KOPT-K1 (cell line): ENCODE data around the gene CCDC6.

Experiments
- H3K27ac ChIP-seq: fragments of 200-600 bp; sonication (generic); 2 replicates; pipeline ENCODE4 v1.5.1; 2016; ENCODE audit warnings: antibody characterized with exemption, mild to moderate bottlenecking, low read depth, low read length; ENCODE audit not compliant: poor library complexity, severe bottlenecking
- H3K36me3 ChIP-seq: fragments of 200-600 bp; sonication (generic); 2 replicates; pipeline ENCODE4 v1.5.1; 2017; ENCODE audit warnings: antibody characterized with exemption, mild to moderate bottlenecking, low read length, moderate library complexity; ENCODE audit not compliant: insufficient read depth
- H3K9me3 ChIP-seq: fragments of 200-600 bp; sonication (generic); 2 replicates; pipeline ENCODE4 v1.5.1; 2017; ENCODE audit warnings: antibody characterized with exemption, low read length, mild to moderate bottlenecking; ENCODE audit not compliant: insufficient read depth, poor library complexity, severe bottlenecking

The CCDC6 gene

DNA sequence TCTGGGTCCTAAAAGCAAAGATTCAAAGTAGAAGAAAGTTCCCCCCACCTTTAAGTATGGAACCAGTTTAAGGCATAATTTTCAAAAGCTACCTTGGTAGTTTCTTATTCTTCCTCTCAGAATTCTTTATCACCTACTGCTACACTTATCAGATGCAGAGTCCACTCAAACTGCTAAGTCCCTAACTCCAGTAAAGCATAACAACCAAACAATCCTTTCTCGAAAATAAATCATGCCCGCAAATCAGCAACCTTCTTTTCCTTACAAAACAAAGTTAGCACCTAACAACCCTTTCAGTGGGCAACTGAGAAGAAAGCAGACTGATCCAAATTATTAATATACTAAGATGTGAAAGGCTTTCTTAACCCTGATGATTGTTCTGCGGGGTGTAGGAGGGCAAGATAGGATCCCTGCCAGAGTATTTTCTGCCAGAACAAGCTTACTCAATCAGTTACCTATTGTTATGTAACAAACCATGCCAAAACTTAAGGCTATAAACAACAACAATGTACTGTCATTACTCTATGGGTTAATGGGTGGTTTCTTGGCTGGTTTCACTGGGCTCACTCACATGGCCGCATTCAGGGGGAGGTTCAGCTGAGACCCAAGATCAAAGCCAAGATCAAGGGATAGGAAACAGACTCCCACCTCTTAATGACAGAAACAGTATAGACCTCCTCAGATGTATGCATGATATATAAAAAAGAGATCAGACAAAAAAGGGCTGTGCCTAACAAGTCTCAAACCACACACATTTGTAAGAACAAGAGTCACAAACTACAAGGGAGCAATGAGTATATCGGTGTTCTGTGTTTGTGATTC is 42.0 kb downstream of the CCDC6 start:
- H3K27ac ChIP-seq = no peak overlapping the region
- H3K36me3 ChIP-seq = no peaks in the 10 kb centered on the region
- peaks cover 11% of the 10 kb centered on the region for H3K9me3 ChIP-seq

DNA sequence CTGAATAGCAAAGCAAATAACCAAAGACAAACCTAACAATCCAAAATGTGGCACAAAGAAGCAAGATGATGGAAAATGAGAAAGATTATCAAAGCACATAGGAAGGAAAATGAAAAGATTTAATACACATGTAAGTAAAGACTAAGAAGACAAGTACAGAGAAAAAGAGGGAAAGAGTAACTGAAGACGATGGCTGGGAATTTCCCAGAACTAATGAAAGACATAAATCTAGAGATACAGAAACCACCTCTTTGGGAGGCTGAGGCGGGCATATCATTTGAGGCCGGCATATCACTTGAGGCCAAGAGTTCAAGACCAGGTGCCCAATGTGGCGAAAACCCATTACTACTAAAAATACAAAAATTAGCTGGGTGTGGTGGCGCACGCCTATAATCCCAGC is 46.8 kb downstream of the CCDC6 start:
- H3K9me3 ChIP-seq = peaks cover 11% of the 10 kb centered on the region
- H3K36me3 ChIP-seq = no peaks in the 10 kb centered on the region
- no peak overlapping the region for H3K27ac ChIP-seq

DNA sequence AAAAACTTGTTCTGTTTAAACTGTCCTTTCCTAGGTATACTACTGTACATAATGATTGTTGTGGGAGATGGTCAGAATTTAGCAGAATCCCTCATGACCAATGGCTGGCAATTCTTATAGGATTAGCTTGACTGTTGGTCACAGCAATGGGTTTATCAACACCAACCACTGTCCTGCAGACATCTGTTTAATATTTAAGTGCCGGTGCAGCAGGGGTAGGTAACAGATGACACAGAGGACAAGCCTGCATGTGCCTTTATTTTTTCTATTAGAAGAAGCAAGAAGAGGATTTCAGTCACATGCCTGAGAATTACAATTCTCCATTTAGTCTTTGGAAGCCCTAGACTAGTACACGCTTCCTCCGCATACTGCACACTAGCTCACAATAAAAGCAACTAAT is 48.4 kb downstream of the CCDC6 start:
- Histone ChIP-seq H3K36me3 (no peaks in the 10 kb centered on the region), H3K27ac (no peak overlapping the region), H3K9me3 (peaks cover 11% of the 10 kb centered on the region)

DNA sequence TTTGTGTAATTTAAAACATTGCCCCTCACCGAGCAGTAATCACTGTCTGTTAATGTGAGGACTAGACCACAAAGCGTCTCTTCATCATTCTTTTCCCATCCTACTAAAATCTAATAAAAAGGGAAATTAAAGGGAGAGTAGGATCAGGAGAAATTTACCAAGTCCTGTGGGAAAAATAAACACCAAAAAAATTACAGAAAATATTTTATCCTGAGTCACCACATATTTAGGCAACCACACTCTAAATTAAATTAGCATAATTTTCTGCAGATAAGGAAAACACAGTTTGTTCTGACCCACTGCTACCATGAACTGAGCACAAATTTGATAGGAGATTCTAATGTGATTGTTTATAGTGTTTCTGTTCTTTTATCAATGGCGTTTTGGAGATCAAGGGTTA is 49.3 kb downstream of the CCDC6 start:
- peaks cover 4% of the 10 kb centered on the region; the same call in 1 of the 2 replicates for H3K36me3 ChIP-seq
- no peak overlapping the region for H3K27ac ChIP-seq
- H3K9me3 ChIP-seq = peaks cover 10% of the 10 kb centered on the region

- Histone ChIP-seq H3K9me3 (peaks cover 4% of the 10 kb centered on the region), H3K27ac (no peak overlapping the region), H3K36me3 (peaks cover 13% of the 10 kb centered on the region)
Measured at GRCh38 chr10:59856104-59856503, 50.3 kb downstream of the CCDC6 start.

DNA sequence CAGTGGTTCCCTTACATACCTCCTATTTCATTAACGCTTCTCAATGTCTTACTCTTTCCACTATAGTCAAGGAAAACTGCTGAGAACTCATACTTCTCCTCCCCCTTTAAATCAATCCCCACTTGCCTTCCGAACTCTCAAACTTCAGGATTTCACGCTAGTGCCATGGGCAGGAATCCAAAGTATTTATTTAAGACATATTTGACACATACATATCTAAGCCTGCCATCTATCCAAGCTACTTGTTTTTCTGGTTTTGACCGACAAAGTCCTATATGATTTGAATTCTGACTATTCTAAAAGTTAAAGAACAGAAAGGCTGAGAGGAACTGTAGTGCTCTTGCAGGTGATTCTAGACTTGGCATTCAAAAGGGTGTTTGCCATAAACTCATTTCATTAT is 51.8 kb downstream of the CCDC6 start:
- H3K9me3 ChIP-seq = no peaks in the 10 kb centered on the region
- H3K36me3 ChIP-seq = peaks cover 25% of the 10 kb centered on the region
- H3K27ac ChIP-seq = no peak overlapping the region

- H3K9me3 ChIP-seq = no peaks in the 10 kb centered on the region
- H3K36me3 ChIP-seq = peaks cover 43% of the 10 kb centered on the region
- H3K27ac ChIP-seq = no peak overlapping the region
Measured at GRCh38 chr10:59852670-59853069, 53.7 kb downstream of the CCDC6 start.

DNA sequence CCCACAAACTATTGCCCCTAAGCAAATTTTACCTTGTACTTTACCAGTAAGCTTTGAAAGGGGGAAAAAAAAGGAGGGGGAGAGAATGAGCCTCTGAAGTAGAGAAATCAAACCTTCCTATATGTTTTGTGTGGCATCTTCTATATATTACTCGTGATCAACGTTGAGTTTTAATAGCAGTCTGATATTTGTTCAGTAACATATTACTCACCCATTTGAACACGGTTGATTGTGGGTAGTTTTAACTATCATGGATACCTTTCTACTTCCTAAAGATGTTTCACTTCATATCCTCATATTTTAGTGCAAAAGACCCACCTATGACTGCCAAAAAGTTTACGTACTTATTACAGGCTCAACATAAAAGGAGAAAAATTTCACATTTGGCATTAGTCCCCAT is 54.5 kb downstream of the CCDC6 start:
- no peaks in the 10 kb centered on the region for H3K9me3 ChIP-seq
- H3K27ac ChIP-seq = no peak overlapping the region
- H3K36me3 ChIP-seq = peaks cover 50% of the 10 kb centered on the region

GRCh38 chr10:59847888-59848287 is 58.5 kb downstream of the CCDC6 start:
- peaks cover 70% of the 10 kb centered on the region for H3K36me3 ChIP-seq
- H3K9me3 ChIP-seq = no peaks in the 10 kb centered on the region
- H3K27ac ChIP-seq = no peak overlapping the region

DNA sequence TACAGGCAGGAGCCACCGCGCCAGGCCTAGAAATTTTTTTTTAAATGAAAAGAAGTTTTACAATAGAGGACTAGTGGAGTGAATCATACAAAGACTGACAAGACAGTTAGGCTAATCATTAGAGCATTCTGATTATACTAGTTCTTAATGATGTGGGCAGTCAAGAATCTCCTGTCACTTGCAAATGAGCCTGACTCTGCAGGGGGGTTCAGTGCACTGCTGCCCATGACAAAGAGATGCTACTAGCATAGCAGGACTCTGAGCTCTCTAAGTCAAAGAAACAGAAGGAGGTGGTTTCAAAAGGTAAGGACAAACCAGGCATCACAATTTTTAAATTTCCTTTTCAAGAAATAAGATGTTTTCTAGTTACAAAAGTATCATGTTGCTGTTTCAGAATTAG is 59.0 kb downstream of the CCDC6 start:
- H3K27ac ChIP-seq = no peak overlapping the region
- H3K9me3 ChIP-seq = no peaks in the 10 kb centered on the region
- H3K36me3 ChIP-seq = peaks cover 69% of the 10 kb centered on the region

DNA sequence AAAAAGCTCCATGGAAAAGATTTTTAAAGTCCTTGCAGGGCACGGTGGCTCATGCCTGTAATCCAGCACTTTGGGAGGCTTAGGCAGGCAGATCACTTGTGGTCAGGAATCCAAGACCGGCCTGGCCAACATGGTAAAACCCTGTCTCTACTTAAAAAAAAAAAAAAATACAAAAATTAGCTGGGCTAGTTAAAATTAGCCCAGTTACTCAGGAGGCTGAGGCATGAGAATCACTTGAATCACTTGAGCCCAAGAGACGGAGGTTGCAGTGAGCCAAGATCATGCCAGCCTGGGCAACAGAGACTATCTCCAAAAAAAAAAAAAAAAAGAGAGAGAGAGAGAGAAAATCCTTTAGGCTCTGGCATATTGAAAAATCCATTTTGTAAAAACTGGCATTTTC is 61.9 kb downstream of the CCDC6 start:
- Histone ChIP-seq H3K9me3 (no peaks in the 10 kb centered on the region), H3K36me3 (peaks cover 45% of the 10 kb centered on the region; the same call in 1 of the 2 replicates), H3K27ac (no peak overlapping the region)

DNA sequence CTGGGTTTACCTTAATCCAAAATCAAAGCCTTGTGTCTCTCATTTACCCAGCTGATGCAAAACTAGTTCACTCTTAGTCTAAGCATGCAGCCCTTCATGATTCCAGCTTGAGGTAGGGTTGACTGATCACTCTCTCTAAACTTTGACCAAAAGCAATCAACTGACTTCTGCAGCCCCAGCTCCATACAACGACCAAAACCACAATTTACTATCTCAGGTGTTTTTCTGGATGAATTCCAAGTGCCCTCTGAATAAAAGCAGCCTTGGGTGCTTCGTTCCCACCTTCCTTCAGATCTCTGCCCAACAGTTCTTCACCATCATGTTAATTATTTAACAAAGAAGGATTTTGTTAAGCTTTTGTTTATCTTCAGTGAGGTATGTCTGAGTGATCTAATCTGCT is 62.6 kb downstream of the CCDC6 start:
- Histone ChIP-seq H3K27ac (no peak overlapping the region), H3K36me3 (peaks cover 38% of the 10 kb centered on the region; the same call in 1 of the 2 replicates), H3K9me3 (no peaks in the 10 kb centered on the region)

GRCh38 chr10:59839576-59839975 is 66.8 kb downstream of the CCDC6 start:
- H3K27ac ChIP-seq = no peak overlapping the region
- no peaks in the 10 kb centered on the region for H3K9me3 ChIP-seq
- H3K36me3 ChIP-seq = peaks cover 11% of the 10 kb centered on the region; the same call in 1 of the 2 replicates

DNA sequence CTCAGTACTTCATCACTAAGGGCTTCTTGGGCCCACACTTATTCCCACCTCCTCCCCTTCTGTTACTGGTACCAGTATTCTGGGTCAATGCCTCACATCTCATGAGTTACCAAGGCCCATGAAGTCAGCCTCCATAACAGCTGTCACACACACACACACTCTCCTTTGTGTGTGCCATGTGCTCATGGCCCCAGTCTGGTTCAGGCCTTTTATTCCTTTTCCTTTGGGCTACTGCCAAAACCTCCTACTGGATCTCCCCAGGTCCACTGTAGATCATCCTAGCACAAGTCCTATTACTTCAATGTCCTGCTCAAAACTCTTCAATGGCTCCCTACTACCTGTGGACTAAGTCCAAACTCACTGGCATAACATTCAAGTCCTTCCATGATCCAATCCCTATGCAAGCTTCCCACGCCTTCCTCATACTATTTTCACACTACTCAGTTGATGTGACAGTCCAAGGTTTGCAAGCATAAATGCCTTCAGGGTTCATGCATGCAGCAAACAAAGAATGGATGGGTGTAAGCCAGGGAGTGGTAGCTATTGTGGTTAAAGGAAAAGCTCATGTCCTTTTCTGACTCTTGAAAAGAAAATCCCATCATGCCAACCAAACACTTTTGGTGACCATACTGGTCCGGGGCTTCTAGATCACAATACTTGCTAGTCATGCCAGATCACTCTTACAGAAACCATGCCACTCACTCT is 68.1 kb downstream of the CCDC6 start:
- Histone ChIP-seq H3K27ac (no peak overlapping the region), H3K36me3 (peaks cover 4% of the 10 kb centered on the region; the same call in 1 of the 2 replicates), H3K9me3 (no peaks in the 10 kb centered on the region)

DNA sequence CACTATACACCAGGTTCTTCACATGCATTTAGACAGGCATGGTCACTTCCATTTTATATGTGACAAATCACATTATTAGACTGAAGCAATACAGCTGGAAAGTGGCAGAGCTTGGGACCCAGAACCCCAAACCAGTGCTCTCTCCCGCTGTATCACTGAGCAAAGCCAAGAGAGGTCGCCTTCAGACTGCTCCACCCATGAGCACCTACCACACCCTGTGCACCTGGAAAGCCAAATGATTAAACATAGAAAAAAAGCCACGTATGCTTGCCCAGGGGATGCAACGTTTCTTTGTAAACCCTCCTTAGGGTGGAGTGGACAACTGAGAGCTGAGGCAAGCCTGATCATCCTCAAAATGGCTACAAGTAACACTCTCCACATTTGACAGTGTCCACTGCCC is 72.5 kb downstream of the CCDC6 start:
- Histone ChIP-seq H3K9me3 (no peaks in the 10 kb centered on the region), H3K36me3 (peaks cover 34% of the 10 kb centered on the region), H3K27ac (no peak overlapping the region)

GRCh38 chr10:59832506-59832905 is 73.8 kb downstream of the CCDC6 start:
- no peaks in the 10 kb centered on the region for H3K9me3 ChIP-seq
- no peak overlapping the region for H3K27ac ChIP-seq
- H3K36me3 ChIP-seq = peaks cover 41% of the 10 kb centered on the region
